Spleen (tissue), 7 donors: ENCODE measurements around the gene DLG1.

Experiments
- POLR2A ChIP-seq, 3 donors: fragments of 450-650 bp; IDR thresholded peaks; one replicate each; pipeline ENCODE4 v1.5.1; 2017; ENCODE audit warnings: antibody characterized with exemption in 3 of 3, mild to moderate bottlenecking in 1 of 3
- TF ChIP-seq, protein P1 (sequence below), 11 experiments: fragments of 200-600 bp in 7 of 11; fragments of 450-650 bp in 4 of 11; sonication (generic) in 4 of 11; IDR thresholded peaks in 8 of 11; conservative IDR thresholded peaks in 3 of 11; 1 replicate in 7 of 11; 2 replicates in 4 of 11; pipeline versions ENCODE4 v1.4.0 to v1.8.0; 2016 to 2021; ENCODE audit warnings: antibody characterized with exemption in 11 of 11, inconsistent platforms in 4 of 11, mild to moderate bottlenecking in 1 of 11
- donor health status: DM: no; HTN: no; CAD: no; lungs with moderate emphysema.
- donor health status: DM: no; HTN: no; CAD: no.
- donor health status: DM: no; HTN: no; CAD: no.

DNA sequence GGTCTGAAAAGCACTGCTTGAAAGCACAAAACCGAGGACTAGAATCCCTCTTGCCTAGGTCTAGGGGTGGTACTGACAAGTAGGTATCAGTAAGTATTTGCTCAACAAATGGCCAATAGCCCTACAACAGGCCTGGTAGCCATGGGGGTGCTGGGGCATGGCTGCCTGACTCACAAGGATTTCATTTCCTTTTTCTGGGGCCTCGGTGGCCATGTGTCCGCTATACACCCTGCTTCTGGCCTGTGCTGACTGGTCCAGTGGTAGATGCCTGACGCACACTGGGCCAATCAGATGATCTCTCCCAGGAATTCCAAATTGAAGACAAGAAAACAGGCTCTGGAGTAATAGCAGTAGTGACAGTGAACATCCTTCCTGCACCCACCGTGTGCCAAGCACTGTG is 298.2 kb downstream of the DLG1 start:
- TF ChIP-seq, protein P1, sequence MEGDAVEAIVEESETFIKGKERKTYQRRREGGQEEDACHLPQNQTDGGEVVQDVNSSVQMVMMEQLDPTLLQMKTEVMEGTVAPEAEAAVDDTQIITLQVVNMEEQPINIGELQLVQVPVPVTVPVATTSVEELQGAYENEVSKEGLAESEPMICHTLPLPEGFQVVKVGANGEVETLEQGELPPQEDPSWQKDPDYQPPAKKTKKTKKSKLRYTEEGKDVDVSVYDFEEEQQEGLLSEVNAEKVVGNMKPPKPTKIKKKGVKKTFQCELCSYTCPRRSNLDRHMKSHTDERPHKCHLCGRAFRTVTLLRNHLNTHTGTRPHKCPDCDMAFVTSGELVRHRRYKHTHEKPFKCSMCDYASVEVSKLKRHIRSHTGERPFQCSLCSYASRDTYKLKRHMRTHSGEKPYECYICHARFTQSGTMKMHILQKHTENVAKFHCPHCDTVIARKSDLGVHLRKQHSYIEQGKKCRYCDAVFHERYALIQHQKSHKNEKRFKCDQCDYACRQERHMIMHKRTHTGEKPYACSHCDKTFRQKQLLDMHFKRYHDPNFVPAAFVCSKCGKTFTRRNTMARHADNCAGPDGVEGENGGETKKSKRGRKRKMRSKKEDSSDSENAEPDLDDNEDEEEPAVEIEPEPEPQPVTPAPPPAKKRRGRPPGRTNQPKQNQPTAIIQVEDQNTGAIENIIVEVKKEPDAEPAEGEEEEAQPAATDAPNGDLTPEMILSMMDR (IDR thresholded peaks at IDR 0.05 in 8 of 11, conservative IDR thresholded peaks at IDR 0.05 in 3 of 11), result no peak
- TF ChIP-seq POLR2A (IDR thresholded peaks at IDR 0.05), result no peak
